ENCODE data around the gene KIF15.

KIF15 gene

GRCh38 chr3:44865272-44866035, 103.9 kb downstream of the KIF15 start:
- no peaks in the 10 kb centered on the region for H3K9me2 ChIP-seq (replicated peaks; ENCODE audit: low read depth, low read length)
- H3K36me3 ChIP-seq (ENCODE audit: insufficient read depth, low read length): no peaks in the 10 kb centered on the region
- TF ChIP-seq EZH2phosphoT487 (IDR thresholded peaks at IDR 0.05; ENCODE audit: borderline replicate concordance): no peak
- TF ChIP-seq, protein P1, sequence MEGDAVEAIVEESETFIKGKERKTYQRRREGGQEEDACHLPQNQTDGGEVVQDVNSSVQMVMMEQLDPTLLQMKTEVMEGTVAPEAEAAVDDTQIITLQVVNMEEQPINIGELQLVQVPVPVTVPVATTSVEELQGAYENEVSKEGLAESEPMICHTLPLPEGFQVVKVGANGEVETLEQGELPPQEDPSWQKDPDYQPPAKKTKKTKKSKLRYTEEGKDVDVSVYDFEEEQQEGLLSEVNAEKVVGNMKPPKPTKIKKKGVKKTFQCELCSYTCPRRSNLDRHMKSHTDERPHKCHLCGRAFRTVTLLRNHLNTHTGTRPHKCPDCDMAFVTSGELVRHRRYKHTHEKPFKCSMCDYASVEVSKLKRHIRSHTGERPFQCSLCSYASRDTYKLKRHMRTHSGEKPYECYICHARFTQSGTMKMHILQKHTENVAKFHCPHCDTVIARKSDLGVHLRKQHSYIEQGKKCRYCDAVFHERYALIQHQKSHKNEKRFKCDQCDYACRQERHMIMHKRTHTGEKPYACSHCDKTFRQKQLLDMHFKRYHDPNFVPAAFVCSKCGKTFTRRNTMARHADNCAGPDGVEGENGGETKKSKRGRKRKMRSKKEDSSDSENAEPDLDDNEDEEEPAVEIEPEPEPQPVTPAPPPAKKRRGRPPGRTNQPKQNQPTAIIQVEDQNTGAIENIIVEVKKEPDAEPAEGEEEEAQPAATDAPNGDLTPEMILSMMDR (conservative IDR thresholded peaks at IDR 0.05; ENCODE audit: low read length): no peak
- no peaks in the 10 kb centered on the region for H4K20me1 ChIP-seq (ENCODE audit: insufficient read depth, low read length, poor library complexity, severe bottlenecking)
- no peak overlapping the region for H3K4me3 ChIP-seq (ENCODE audit: low read length, poor library complexity, severe bottlenecking)
- no peaks in the 10 kb centered on the region for H3K27me3 ChIP-seq (ENCODE audit: insufficient read depth, low read length, poor library complexity, severe bottlenecking)
- no peaks in the 10 kb centered on the region for H3K9me3 ChIP-seq (ENCODE audit: insufficient read depth, low read depth, low read length)
- H3K4me1 ChIP-seq (ENCODE audit: insufficient read depth, low read length, poor library complexity, severe bottlenecking): peaks cover 11% of the 10 kb centered on the region
- H3K79me2 ChIP-seq (ENCODE audit: insufficient read depth, low read length): no peaks in the 10 kb centered on the region
- no peaks in the 10 kb centered on the region for H3F3A ChIP-seq (ENCODE audit: low read depth)
- H3K9ac ChIP-seq (ENCODE audit: low read depth, low read length, poor library complexity, severe bottlenecking): no peak overlapping the region
- peak overlapping the region; percentile 45 for H3K4me2 ChIP-seq (ENCODE audit: low read depth, low read length, poor library complexity, severe bottlenecking)
- no peak overlapping the region for H2AFZ ChIP-seq (ENCODE audit: low read length)

DNA sequence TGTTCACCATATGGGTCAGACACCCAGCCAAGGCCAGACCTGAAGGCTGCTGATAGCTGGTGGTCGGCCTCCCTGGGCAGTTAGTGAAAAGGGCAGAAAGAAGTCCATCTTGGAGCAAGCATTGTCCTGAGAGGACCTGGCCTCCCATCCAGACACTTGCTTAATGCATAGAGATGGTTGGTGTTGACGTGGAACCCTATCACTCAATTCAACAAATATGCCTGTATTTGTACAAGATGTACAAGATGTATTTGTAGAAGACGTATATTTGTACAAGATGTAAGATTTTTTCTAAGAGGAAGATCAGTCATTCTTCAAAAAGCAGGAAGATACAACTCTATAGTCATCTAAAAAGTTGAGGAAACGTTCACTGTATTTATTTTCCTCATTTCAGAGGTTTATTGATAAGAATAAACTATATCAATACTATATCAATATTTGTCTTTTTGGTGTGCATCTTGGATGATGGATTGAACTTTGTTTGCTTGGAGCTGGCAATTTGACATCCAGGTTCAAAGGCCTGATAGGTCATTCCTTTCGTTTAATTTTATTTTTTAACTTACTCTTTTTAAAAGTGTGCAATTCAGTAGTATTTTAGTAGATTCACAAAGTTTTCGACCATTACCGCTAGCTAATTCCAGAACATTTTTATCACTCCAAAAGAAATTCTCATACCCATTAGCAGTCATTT, 106.0 kb downstream of the KIF15 start:
- Histone ChIP-seq H3K4me1 (ENCODE audit: insufficient read depth, low read length, poor library complexity, severe bottlenecking) (peaks cover 11% of the 10 kb centered on the region), H3F3A (ENCODE audit: low read depth) (no peaks in the 10 kb centered on the region)

GRCh38 chr3:44870375-44871061, 108.9 kb downstream of the KIF15 start:
- H3K9me3 ChIP-seq (ENCODE audit: insufficient read depth, low read depth, low read length): no peaks in the 10 kb centered on the region
- TF ChIP-seq, protein P1 (conservative IDR thresholded peaks at IDR 0.05; ENCODE audit: low read length): no peak
- TF ChIP-seq EZH2phosphoT487 (IDR thresholded peaks at IDR 0.05; ENCODE audit: borderline replicate concordance): no peak
- peaks cover 4% of the 10 kb centered on the region for H3K4me1 ChIP-seq (ENCODE audit: insufficient read depth, low read length, poor library complexity, severe bottlenecking)
- no peaks in the 10 kb centered on the region for H3K36me3 ChIP-seq (ENCODE audit: insufficient read depth, low read length)
- no peak overlapping the region for H3K4me2 ChIP-seq (ENCODE audit: low read depth, low read length, poor library complexity, severe bottlenecking)
- H3K79me2 ChIP-seq (ENCODE audit: insufficient read depth, low read length): no peaks in the 10 kb centered on the region
- H3F3A ChIP-seq (ENCODE audit: low read depth): no peaks in the 10 kb centered on the region
- no peak overlapping the region for H3K4me3 ChIP-seq (ENCODE audit: low read length, poor library complexity, severe bottlenecking)
- H2AFZ ChIP-seq (ENCODE audit: low read length): no peak overlapping the region
- H4K20me1 ChIP-seq (ENCODE audit: insufficient read depth, low read length, poor library complexity, severe bottlenecking): no peaks in the 10 kb centered on the region
- no peaks in the 10 kb centered on the region for H3K27me3 ChIP-seq (ENCODE audit: insufficient read depth, low read length, poor library complexity, severe bottlenecking)
- no peaks in the 10 kb centered on the region for H3K9me2 ChIP-seq (replicated peaks; ENCODE audit: low read depth, low read length)
- no peak overlapping the region for H3K9ac ChIP-seq (ENCODE audit: low read depth, low read length, poor library complexity, severe bottlenecking)

More for the DNA sequence above, 106.0 kb downstream of the KIF15 start:
- Histone ChIP-seq H3K9ac (ENCODE audit: low read depth, low read length, poor library complexity, severe bottlenecking) (no peak overlapping the region), H3K4me2 (ENCODE audit: low read depth, low read length, poor library complexity, severe bottlenecking) (no peak overlapping the region), H3K36me3 (ENCODE audit: insufficient read depth, low read length) (no peaks in the 10 kb centered on the region), H3K9me2 (replicated peaks; ENCODE audit: low read depth, low read length) (no peaks in the 10 kb centered on the region), H3K27me3 (ENCODE audit: insufficient read depth, low read length, poor library complexity, severe bottlenecking) (no peaks in the 10 kb centered on the region), H3K9me3 (ENCODE audit: insufficient read depth, low read depth, low read length) (no peaks in the 10 kb centered on the region), H3K79me2 (ENCODE audit: insufficient read depth, low read length) (no peaks in the 10 kb centered on the region), H2AFZ (ENCODE audit: low read length) (no peak overlapping the region), H3K4me3 (ENCODE audit: low read length, poor library complexity, severe bottlenecking) (no peak overlapping the region), H4K20me1 (ENCODE audit: insufficient read depth, low read length, poor library complexity, severe bottlenecking) (no peaks in the 10 kb centered on the region)
- no peak for TF ChIP-seq EZH2phosphoT487 (IDR thresholded peaks at IDR 0.05; ENCODE audit: borderline replicate concordance)
- TF ChIP-seq, protein P1 (conservative IDR thresholded peaks at IDR 0.05; ENCODE audit: low read length): no peak
